Vagina (tissue), 2 donors: ENCODE data around the gene TNFSF13. TPM values are rescaled to one million over a fixed set of nuclear protein-coding genes. Genes with fewer than 3 reads are reported as not detected.

Source experiments
- DNase-seq, 2 donors: peaks; one replicate each; pipeline ENCODE4 v3.0.0-alpha.2; 2017; ENCODE audit errors: extremely low spot score in 2 of 2
- H3K27ac ChIP-seq: fragments of 200-600 bp; sonication (generic); one replicate; pipeline ENCODE4 v1.5.1; 2019
- H3K27me3 ChIP-seq: fragments of 200-600 bp; sonication (generic); one replicate; pipeline ENCODE4 v1.5.1; 2019
- H3K36me3 ChIP-seq, 2 donors: fragments of 200-600 bp; sonication (generic); one replicate each; pipeline ENCODE4 v1.5.1; 2017 to 2019
- H3K4me1 ChIP-seq: fragments of 200-600 bp; sonication (generic); one replicate; pipeline ENCODE4 v1.5.1; 2019
- H3K4me3 ChIP-seq, 2 donors: fragments of 200-600 bp; sonication (generic); 1 replicate in 1 of 2; 2 replicates in 1 of 2; pipeline ENCODE4 v1.5.1; 2016 to 2019
- H3K9me3 ChIP-seq: fragments of 200-600 bp; sonication (generic); one replicate; pipeline ENCODE4 v1.5.1; 2019
- CTCF ChIP-seq, 3 experiments: fragments of 450-650 bp in 2 of 3; fragments of 200-600 bp in 1 of 3; sonication (generic) in 1 of 3; IDR thresholded peaks; one replicate each; pipeline ENCODE4 v1.5.1; 2017 to 2019; ENCODE audit warnings: antibody characterized with exemption in 3 of 3, mild to moderate bottlenecking in 2 of 3, moderate library complexity in 2 of 3
- POLR2A ChIP-seq, 2 donors: fragments of 450-650 bp; IDR thresholded peaks; one replicate each; pipeline ENCODE4 v1.6.1; 2017; ENCODE audit warnings: antibody characterized with exemption in 2 of 2, mild to moderate bottlenecking in 2 of 2, moderate library complexity in 2 of 2
- POLR2AphosphoS5 ChIP-seq, 2 donors: sonication (generic); formaldehyde crosslinking; IDR thresholded peaks; one replicate each; pipeline ENCODE4 v1.9.0; 2017; ENCODE audit warnings: antibody characterized with exemption in 2 of 2, mild to moderate bottlenecking in 2 of 2, low read depth in 1 of 2; ENCODE audit not compliant: insufficient read depth in 1 of 2
- intact Hi-C: fragments of 100-400 bp; cut with DNase I; formaldehyde crosslinking; loops from one replicate; pipeline ENCODE4 v1.15.1; 2023
- total RNA-seq: library from RNA; depleted of rRNA; stranded (reverse); fragments of >200 nt; gene quantifications from one replicate; pipeline ENCODE4 v1.2.3, GENCODE V29; 2016

The TNFSF13 gene
- total RNA-seq, 1 donor from 2014 or later = 20.1 TPM

DNA sequence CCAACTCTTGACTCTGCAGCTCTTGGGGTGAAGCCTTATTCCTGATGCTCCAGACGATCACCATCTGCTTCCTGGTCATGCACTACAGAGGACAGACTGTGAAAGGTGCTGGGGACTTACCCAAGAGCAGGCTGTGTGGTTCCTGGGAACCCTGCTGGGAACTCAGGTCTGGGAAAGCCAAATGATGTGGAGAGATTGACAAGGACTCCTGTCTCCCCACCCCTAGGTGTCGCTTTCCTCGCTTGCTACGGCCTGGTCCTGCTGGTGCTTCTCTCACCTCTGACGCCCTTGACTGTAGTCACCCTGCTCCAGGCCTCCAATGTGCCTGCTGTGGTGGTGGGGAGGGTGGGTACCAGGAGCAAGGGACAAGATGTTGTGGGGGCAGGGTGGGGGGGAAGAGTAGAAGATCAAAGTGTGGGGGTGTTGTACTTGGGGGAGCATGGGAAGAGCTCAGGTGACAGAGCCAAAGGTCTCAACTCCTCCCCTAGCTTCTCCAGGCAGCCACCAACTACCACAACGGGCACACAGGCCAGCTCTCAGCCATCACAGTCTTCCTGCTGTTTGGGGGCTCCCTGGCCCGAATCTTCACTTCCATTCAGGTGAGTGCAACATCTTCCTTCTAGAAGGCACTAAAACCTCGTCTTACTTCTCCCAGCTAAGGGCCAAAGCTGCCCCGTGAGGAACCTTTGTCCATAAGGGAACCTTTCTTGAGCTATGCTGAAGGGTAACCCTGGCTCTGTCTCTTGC, 28.3 kb downstream of the TNFSF13 start:
- Histone ChIP-seq H3K9me3 (no peaks in the 10 kb centered on the region), H3K27me3 (no peaks in the 10 kb centered on the region), H3K27ac (peak overlapping the region; percentile 97), H3K4me3 (no peak overlapping the region), H3K36me3 (peaks cover 0 to 11% of the 10 kb centered on the region in 2 donors), H3K4me1 (peaks cover 60% of the 10 kb centered on the region)
- intact Hi-C loops = no loop called here
- DNase-seq = no peak
- TF ChIP-seq POLR2AphosphoS5 (IDR thresholded peaks at IDR 0.05; ENCODE audit: insufficient read depth in 1 of 2, low read depth in 1 of 2) (no peak), POLR2A (IDR thresholded peaks at IDR 0.05) (no peak), CTCF (IDR thresholded peaks at IDR 0.05) (no peak)

DNA sequence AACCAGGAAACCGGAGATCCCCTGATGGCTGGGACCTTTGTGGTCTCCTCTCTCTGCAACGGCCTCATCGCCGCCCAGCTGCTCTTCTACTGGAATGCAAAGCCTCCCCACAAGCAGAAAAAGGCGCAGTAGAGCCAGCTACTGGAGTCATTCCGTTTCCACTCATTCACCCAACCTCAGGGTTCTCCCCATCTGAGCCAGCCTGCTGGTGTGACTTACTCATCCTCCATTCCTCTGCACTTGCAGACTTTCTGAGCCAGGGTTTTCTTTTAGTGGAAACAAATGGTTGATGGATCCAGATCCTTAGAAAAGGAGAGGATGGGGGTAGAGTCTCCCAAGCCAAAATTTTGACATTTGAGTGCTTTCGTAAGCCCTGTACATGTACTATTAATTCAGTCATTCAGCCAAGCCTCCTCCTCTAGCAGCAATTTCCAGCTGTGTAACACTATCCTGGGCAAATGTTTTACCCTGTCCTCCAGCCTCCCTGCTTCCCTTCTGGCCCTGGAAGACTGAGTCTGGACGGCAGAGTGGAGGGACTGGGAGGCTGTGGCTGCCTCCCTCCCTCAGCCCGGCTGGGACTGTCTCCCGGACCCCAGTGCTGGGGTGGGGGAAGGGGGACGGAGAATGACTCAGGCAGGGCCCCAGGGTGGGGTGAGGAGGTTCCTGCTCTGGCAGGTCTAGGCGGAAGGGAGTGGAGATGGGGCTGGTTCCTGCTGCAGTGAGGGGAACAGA, 29.0 kb downstream of the TNFSF13 start:
- TF ChIP-seq POLR2A (IDR thresholded peaks at IDR 0.05) (no peak), POLR2AphosphoS5 (IDR thresholded peaks at IDR 0.05; ENCODE audit: insufficient read depth in 1 of 2, low read depth in 1 of 2) (peak; percentile 46 to 76), CTCF (IDR thresholded peaks at IDR 0.05) (no peak)
- H3K9me3 ChIP-seq = no peaks in the 10 kb centered on the region
- intact Hi-C loops = no loop called here
- DNase-seq = no peak
- H3K36me3 ChIP-seq = peaks cover 0 to 18% of the 10 kb centered on the region in 2 donors
- H3K27ac ChIP-seq = peak overlapping the region; percentile 97
- H3K27me3 ChIP-seq = no peaks in the 10 kb centered on the region
- H3K4me3 ChIP-seq = peak overlapping the region; percentile 15 to 52
- H3K4me1 ChIP-seq = peaks cover 53% of the 10 kb centered on the region

DNA sequence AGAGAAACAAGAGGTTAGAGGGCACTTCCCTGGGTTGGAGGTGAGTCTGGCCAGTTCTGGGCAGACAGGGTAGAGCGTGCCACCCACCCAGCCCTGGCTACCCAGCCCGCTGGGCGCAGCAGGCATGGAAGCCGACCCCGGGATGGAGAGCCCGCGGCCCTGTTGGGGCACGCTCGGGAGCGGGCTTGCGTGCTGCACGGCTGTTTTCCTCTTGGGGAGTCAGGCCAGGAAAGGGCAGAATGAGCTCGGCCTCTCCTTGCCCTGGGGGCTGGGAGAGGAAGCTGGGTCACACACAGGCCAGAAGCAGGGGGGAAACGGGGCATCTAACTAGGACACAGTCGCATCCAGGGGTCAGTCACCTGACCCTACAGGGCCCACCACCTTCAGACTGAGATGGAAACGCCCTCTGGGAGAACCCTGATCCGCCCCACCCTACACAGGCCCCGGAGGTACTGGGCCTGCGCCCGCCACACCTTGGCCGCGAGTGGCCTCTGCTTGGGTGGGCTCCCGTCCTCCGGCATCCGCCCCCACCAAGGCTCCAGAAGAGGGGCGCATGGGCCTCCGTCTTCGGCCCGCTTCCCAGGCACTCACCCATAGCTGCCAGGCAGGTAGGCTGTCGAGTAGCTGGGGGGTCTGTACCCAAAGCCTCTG, 30.1 kb downstream of the TNFSF13 start:
- Histone ChIP-seq H3K27ac (peak overlapping the region; percentile 97), H3K27me3 (no peaks in the 10 kb centered on the region), H3K4me1 (peaks cover 45% of the 10 kb centered on the region), H3K36me3 (peaks cover 0 to 29% of the 10 kb centered on the region in 2 donors), H3K9me3 (no peaks in the 10 kb centered on the region), H3K4me3 (peak overlapping the region; percentile 52 to 66)
- TF ChIP-seq POLR2A (IDR thresholded peaks at IDR 0.05) = no peak
- TF ChIP-seq POLR2AphosphoS5 (IDR thresholded peaks at IDR 0.05; ENCODE audit: insufficient read depth in 1 of 2, low read depth in 1 of 2) = no peak
- TF ChIP-seq CTCF (IDR thresholded peaks at IDR 0.05) = no peak
- intact Hi-C loops = no loop called here
- no peak for DNase-seq

GRCh38 chr17:7589204-7589868, 30.8 kb downstream of the TNFSF13 start:
- intact Hi-C loops = no loop called here
- DNase-seq = no peak
- Histone ChIP-seq H3K27ac (peak overlapping the region; percentile 97), H3K27me3 (no peaks in the 10 kb centered on the region), H3K4me1 (peaks cover 42% of the 10 kb centered on the region), H3K9me3 (no peaks in the 10 kb centered on the region), H3K36me3 (peaks cover 0 to 36% of the 10 kb centered on the region in 2 donors), H3K4me3 (peak overlapping the region; percentile 52 to 66)
- TF ChIP-seq POLR2A (IDR thresholded peaks at IDR 0.05) = peak in 1 of 2 donors; percentile 14
- peak; percentile 84 to 95 (median 91) for TF ChIP-seq CTCF (IDR thresholded peaks at IDR 0.05)
- TF ChIP-seq POLR2AphosphoS5 (IDR thresholded peaks at IDR 0.05; ENCODE audit: insufficient read depth in 1 of 2, low read depth in 1 of 2) = peak; percentile 34 to 74
